Stimulated activated naive CD4-positive, alpha-beta T cell treated with Interleukin-2 at 50 U/mL for 16 hours (primary cell): ENCODE results near the gene RPS6KA1.
"Not testable (repeated sequence)": the region's sequence is repeated elsewhere in the genome, so short reads cannot be mapped to it uniquely, and the experiment has no call there.

Experiments
- DNase-seq: peaks from one replicate; lab custom pipeline; 2025; lab: John Stamatoyannopoulos, UW

The RPS6KA1 gene

DNA sequence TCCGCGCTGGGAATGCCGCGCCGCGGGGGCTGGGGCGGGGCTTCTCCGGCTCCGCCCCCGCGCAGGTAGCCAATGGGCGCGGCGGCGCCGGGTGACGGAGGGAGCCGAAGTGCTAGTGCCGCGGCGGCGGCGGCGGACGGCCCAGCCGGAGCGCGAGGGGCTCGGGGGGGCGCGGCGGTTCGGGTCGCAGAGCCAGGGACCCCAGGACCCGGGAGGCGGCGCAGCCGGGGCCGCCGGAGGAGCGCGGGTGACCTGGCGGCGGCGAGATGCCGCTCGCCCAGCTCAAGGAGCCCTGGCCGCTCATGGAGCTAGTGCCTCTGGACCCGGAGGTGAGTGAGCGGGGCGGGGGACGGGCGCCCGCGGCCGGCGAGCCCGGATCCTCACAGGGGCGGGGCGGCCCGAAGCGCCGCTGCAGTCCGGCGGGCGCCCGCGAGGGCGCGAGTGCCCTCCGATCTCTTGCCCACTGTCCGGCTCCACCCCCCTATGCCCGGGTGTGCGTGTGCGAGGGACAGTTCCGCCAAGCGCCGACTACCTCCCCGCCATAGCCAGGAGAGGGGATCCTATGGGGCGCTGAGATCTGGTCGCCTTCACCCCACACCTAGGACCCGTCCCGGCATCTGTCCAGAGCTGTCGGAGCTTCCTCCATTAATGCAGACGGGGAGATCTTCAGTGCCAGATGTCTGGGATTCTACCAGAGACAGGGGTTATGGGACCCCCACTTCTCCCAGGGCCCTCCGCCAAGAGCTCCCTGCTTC, at the start of gene RPS6KA1:
RPS6KA1 (plus strand) TSS at position 107 of the 755 bp plus-strand sequence; CDS start at position 267, 160 bp downstream.
- peak; percentile 57 for DNase-seq

DNA sequence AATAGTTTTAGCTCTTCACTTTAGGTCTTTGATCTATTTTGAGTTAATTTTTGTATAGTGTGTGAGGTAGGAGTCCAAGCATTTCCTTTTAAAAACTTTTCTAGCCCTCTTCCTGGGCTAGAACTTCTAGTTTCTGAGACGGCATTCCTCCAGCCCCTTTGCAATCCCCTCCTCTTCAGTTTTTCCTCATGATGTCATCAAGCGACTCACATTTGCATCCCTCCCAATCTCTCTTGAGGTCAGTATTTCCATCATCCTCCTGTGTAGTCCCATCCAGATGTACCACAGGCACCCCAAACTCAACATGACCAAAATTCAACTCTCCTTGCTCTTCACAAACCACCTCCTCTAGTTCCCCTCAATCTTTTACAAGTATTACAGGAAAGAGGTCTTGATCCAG, 46.6 kb upstream of the RPS6KA1 start:
- no peak for DNase-seq

DNA sequence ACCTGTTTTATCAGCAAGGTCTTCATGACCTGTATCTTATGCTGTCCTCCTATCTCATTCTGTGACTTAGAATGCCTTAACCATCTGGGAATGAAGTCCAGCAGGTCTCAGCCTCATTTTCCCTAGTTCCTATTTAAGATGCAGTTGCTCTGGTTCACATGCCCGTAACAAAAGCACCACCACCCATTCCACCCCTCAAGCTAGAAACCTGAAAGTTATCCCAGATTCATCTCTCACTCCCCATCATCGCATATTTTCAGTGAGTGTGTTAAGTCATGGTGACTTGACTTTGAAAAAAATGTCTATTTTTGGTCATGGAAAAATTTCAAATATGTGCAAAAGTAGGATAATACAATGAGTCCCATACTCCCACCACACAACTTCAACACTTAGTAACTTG, 45.6 kb upstream of the RPS6KA1 start:
- no peak for DNase-seq

DNA sequence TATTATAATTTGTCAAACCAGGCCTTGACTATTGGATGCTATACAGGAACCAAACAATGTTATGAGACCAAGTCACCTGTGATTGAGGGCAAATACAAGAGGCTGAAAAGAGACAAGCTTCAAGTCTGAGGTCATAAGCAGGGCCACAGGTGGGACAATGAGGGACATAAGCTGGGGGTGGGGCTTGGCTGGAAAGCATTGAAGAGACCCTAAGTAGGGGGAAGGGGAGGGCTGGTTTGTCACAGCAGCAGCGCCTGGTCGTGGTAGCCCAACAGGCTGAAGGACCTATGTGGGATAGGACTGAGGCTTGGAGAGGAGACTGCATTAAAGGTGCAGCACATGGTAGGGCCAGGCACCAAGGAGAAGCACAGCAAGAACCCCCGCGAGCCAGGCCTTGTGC, 39.4 kb upstream of the RPS6KA1 start:
- DNase-seq: no peak

DNA sequence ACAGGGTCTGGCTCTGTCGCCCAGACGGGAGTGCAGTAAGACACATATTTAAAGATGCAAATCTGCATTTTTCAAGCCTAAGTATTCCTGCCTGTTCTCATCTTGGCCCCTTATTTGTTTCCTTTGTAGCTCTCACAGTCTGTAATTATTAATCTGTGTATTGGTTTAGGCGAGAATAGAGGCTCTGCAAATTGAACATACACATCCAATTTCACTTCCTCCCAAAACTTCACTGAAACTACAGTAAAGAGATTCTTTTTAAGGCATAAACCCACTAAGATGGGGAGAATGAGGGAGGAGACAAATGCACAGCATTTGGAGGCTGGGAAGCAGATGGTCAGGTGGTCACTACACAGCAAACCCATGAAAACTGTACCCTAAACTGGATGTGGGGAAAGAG, 36.3 kb upstream of the RPS6KA1 start:
- no peak for DNase-seq

DNA sequence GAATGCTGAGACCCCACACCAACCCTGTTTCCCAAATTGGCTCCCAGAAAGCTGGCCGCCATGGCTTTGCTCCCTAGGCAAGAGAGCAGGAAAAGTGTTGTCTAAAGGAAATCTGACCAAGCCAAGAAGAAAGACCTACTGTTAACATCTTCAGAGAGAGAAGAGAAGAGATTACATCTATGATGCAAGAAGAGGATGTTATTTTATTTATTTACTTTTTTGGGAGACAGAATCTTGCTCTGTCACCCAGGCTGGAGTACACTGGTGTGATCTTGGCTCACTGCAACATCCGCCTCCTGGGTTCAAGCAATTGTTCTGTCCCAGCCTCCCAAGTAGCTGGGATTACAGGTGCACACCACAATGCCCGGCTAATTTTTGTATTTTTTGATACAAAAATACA, 35.6 kb upstream of the RPS6KA1 start:
- no peak for DNase-seq

DNA sequence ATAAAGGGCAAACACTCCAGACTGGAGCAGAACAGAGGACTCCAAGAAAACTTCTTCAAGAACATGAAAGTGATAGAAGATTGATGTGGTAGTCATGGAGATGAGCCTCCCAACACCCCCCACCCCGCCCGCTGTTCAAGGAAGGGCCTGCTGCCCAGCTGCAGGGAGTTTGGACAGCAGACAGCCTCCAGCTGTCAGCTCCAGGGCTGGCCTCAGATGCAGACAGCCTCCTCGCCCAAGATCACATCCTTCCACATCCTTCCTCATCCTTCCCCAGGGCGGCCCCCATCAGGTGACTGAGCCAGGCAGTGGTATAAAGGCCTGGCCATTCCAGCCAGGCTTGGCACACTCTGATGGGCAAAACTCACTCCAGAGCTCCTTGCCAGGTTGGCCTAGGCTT, 32.7 kb upstream of the RPS6KA1 start:
- DNase-seq: no peak

DNA sequence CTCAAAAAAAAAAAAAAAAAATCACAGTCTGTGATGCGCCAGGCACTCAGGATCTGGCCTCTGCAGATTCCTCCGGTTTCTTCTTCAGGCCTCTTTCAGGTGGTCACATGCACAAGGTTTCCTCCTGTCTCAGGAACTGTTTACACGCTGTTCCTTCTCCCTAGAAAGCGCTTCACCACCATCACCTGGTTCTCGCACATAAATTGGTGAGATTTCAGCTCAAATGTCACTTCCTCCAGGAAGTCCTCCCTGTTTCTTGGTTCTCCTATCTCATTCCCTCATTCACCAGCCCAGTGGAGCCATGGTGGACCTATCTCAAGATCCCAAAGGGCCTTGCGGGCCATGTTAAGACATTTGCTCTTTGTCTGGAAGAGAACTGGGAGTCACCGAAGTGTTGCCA, 30.7 kb upstream of the RPS6KA1 start:
- DNase-seq: no peak

DNA sequence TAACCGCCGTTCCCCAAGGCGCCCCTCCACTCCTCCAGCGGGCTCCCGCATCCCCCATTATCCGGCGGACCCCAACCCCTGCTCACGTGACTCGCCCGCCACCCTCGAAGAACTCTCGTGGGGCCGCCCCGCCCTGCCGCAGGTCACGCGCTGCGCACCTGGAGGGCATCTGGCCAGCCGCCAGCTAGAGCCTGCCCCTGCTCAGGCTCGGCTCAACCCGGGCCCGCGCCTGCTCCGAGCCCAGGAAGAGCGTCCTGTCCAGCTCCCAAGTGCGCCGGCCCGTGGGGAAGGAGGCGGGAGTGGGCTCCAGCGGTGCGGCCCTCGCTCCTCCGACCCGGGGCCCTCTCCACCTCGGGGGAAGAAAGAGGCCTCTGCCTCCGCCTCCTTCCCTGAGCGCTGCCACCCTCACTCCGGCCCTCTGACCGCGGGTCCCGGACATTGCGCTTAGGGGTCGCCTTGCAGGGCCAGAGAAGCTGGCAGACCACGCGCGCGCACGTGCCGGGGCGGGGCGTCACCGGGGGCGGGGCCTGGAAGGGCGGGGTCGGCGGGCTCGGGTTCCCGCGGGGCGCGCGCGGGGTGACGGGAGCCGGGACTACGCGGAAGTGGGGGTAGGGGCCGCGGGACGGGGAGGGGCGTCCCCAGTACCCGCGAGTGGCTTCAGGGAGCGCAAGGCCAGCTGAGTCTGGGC, 28.9 kb upstream of the RPS6KA1 start:
- DNase-seq: peak; percentile 83

DNA sequence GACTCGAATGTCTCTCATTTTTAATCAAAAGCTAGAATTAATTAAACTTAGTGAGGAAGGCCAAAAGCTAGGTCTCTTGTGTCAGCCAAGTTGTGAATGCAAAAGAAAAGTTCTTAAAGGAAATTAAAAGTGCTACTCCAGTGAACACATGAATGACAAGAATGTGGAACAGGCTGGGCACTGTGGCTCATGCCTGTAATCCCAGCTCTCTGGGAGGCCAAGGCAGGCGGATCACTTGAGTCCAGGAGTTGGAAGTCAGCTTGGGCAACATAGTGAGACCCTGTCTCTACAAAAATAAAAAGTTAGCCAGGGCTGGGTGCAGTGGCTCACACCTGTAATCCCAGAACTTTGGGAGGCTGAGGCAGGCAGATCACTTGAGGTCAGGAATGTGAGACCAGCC, 18.9 kb upstream of the RPS6KA1 start:
- not testable (repeated sequence) for DNase-seq

DNA sequence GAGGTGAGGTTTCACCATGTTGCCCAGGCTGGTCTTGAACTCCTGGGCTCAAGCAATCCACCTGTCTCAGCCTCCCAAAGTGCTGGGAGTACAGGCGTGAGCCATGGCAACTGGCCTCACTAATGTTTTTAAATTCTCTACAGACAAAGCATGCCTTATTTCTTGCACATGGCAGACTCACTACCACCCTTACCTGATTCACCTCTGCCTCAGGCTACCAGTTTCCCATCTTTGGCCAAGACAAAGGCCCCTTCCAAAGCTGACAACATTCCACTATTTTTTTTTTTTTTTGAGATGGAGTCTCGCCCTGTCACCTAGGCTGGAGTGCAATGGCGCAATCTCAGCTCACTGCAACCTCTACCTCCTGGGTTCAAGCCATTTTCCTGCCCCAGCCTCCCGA, 13.7 kb upstream of the RPS6KA1 start:
- DNase-seq: not testable (repeated sequence)

DNA sequence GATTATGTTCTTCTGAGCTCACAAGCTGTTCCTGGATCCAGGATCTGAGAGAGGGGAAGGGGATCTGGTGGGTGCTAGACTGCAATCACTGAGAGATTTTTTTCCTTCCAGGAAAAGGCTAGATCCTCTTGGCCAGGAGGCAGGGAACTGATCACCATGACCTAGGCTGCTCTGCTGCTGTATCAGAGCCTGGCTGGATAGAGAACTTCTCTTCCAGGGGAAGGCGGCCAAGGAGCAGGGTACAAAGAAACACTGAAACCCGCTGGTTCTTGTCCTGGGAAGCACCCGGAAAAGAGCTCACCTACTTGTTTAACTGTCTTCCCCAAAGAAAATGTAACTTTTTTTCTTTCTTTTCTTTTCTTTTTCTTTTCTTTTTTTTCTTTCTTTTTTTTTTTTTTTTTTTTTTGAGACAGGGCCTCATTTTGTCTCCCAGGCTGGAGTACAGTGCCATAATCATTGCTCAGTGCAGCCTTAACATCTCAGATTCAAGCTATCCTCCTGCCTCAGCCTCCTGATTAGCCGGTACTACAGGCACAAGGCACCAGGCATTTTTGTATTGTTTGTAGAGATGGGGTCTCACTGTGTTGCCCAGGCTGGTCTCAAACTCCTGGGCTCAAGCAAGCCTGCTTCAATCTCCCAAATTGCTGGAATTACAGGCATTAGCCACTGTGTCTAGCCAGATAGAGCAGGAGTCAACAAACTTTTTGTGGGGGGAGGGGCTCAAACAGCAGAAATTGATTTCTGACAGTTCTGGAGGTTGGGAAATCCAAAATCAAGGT, 12.4 kb upstream of the RPS6KA1 start:
- DNase-seq: no peak

DNA sequence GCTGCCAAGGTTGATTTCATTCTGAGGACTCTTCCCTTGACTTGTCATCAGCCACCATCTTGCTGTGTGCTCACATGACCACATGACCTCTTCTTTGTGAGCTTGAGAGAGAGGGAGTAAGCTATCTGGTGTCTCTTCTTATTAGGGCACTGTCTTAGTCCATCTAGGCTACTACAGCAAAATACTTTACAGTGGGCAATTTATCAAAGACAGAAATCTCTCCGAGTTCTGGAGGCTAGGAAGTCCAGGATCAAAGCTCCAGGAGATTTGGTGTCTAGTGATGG, 11.9 kb upstream of the RPS6KA1 start:
- no peak for DNase-seq

DNA sequence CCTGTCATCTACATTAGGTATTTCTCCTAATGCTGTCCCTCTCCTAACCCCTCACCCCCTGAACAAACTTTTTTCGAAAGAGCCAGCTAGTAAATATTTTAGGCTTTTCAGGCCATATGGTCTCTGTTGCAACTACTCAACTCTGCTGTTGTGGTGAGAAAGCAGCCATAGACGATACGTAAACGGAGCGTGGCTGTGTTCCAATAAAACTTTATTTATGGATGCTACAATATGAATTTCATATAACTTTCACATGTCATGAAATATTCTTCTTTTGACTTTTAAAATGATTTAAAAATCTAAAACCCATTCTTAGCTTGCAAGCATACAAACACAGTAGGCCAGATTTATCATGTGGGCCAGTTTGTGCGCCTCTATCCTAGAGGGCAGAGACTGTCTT, 11.2 kb upstream of the RPS6KA1 start:
- no peak for DNase-seq

DNA sequence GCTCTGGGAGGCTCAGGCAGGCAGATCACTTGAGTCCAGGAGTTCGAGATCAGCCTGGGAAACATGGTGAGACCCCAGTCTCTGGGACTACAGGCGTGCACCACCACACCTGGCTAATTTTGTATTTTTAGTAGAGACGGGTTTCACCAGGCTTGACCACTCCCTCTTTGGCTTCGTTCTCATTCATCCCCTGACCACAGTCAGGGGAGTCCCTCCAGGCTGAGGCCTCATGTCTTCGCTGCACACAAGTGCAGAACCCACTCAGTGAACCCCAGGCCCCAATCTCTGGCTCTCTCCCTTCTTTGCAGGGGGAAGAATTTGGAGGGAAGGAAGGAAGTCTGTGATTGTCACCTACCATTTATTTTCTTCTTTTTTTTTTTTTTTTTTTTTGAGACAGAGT, 9.2 kb upstream of the RPS6KA1 start:
- DNase-seq: no peak

DNA sequence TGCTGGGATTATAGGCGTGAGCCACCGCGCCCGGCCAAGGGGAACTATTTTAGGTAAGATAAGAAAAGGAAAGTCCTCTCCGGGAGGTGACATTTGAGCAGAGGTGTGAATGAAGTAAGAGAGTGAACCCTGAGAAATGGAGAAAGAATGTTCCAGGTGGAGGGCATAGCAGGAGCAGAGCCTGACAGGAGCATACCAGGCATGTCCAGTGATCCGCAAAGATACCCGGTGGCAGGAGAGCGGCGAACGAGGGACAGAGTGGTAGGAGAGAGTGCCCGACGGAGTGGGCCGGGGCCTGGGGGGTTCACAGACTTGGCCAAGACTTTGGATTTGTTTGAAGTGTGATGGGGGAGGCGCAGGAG, 7.9 kb upstream of the RPS6KA1 start:
- DNase-seq: no peak

DNA sequence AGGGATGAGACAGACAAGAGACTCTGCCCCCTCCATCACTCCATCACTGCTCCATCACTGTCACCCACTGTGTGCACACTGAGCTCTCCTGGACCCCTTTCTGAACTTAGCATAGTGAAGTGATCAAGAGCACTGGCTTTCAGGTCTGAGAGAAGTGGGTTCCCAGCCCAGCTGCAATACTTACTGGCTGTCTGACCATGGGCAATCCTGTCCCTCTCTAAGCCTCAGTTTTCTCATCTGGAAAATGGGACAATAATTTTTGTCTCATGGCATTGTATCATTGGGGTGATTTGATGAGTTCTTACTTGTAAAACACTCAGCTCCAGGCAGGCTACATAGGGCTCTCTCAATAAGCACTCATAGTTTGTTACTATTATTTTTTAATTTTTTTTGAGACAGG, 7.5 kb upstream of the RPS6KA1 start:
- no peak for DNase-seq

DNA sequence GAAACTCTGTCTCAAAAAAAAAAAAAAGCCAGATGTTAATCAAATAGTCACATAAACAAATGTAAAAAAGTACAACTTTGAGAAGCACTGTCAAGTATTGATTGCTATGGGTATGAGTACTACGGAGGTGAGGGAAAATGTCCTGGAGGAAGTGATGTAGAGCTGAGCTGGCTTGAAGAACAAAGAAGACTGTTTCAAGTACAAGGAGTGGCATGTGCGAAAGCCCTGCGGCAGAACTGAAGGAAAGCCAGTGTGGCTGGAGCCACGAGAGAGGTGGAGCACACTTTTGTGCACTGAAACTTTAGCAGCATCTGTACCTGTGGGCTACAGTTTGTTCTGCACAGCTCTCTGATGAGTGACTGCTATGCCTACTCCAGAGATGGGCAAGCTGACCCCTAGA, 5.4 kb upstream of the RPS6KA1 start:
- DNase-seq: no peak

DNA sequence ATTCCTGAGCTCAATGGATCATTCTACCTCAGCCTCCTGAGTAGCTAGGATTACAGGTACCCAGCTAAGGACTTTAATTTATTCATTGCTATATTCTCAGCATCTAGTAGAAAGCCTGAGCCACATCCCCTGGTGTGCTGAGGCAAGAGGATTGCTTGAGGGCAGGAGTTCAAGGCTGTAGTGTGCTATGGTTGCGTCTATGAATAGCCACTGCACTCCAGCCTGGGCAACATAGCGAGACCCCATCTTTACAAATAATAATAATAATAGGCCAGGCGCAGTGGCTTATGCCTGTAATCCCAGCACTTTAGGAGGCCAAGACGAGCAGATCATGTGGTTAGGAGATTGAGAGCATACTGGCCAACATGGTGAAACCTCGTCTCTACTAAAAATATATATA, 3.3 kb upstream of the RPS6KA1 start:
- no peak for DNase-seq

DNA sequence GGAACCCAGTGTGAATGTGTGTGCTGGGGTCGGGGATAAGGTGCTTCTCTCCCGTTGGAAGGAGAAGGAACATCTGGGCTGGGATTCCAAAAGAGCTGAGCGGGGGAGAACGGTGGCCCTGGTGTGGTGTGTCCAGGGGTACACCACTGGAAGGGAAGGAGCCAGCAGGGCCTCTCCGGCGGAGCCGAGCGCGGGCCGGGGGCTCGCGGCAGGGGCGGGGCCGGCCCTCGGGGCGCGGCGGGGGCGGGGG, 231 bp upstream of the RPS6KA1 start:
- no peak for DNase-seq

DNA sequence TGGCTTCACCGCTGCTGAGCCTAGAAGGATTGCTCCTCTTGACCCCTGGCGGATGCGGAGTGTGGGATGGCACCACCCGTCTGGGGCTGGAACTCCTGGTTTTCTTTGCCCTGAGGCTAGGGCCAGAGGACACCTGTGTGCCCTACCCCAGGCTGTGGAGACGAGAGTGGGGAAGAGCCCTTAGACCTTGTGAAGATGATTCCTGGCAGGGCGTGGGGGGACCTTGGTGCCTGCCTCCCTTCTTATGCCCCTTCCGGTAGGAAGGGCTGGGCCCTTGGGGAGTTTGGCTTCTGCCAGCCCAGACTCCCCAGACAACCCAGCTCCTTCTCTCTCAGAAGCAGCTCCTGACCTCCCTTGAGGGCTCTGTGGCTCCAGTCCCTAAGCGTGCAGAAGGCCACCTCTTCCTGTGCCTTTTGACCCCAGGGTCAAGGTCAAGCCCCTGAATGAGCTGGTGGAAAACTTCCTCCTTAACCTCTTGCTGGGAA, 891 bp downstream of the RPS6KA1 start:
- DNase-seq: no peak

DNA sequence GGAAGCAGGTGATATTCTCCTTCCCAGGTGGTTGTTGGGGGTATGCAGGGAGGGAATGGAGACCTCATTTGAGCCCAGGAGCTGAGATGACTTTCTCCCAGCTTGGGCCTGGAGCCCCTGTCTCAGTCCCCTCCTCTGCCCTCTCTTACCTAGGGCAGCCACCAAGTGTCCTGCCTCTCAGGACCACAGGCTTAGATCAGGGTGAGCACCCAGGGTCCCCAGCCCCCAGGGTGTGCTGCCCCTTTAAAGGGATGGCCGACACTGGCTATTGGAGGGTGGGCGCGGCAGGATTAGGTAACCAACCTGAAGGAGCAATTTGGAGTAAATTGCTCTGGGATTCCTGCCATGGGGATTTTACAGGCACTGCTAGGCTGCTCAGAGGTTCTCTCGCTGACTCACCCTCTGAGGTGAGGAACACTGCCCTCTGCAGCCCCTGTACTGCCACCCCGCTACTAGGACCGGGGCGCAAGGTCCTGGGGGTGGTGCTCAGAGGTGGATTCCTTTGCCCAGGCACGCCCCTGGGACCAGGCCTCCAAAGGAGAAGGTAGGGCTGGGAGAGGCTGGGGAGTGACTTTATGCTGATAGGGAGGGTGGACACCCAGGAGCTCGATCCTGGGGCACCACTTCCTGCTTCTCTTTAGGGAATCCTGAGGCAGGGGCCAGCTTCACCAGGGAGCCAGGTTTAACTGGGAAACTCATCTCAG, 1.5 kb downstream of the RPS6KA1 start:
- no peak for DNase-seq

DNA sequence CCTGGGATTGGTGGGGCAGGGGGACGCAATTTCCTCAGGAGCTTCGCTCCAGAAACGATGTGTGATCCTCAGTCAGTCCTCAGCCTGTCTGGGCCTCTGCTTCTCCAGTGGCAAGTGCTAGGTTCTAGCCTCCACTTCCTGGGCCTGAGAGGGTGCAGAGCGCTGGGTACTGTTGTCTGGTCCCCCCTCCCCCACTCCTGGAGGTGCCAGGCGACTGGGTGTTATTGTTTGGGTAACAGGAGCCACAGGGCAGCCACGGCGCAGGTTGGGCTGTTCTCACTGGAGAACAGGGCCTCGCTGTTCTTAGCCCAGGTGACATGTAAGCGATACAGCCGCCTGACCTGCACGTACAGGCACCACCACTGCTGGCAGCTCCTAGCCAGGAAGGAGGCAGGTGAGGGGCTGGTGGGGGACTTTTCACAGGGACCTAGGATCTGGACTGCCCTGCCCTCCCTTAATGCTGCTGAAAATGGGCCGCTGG, 2.1 kb downstream of the RPS6KA1 start:
- DNase-seq: no peak
